PFSK-1 (cell line): ENCODE results near the gene CLN6.

Experiments used
- FOXP2 ChIP-seq: optimal IDR thresholded peaks from 2 replicates; pipeline ENCODE3; 2011; ENCODE audit warnings: borderline replicate concordance, control low read depth, inconsistent platforms; ENCODE audit not compliant: insufficient read depth; ENCODE audit errors: extremely low read length, extremely low read depth
- POLR2AphosphoS5 ChIP-seq: IDR thresholded peaks from 2 replicates; pipeline ENCODE4 v1.6.1; 2012; ENCODE audit warnings: low read depth, mild to moderate bottlenecking, control low read depth, low read length, moderate library complexity
- REST ChIP-seq, 2 experiments: IDR thresholded peaks; 2 replicates each; pipeline versions ENCODE4 v1.6.1 to v1.8.0; 2011 to 2012; ENCODE audit warnings: low read depth in 2 of 2, low read length in 2 of 2, control low read depth in 1 of 2, inconsistent platforms in 1 of 2, mild to moderate bottlenecking in 1 of 2, moderate library complexity in 1 of 2; ENCODE audit not compliant: insufficient read depth in 1 of 2
- SIN3A ChIP-seq: IDR thresholded peaks from 2 replicates; pipeline ENCODE4 v1.6.1; 2012; ENCODE audit warnings: mild to moderate bottlenecking, low read length, moderate library complexity, borderline replicate concordance; ENCODE audit not compliant: insufficient read depth
- TAF1 ChIP-seq: IDR thresholded peaks from 2 replicates; pipeline ENCODE4 v1.6.1; 2012; ENCODE audit warnings: low read length, control low read depth, borderline replicate concordance; ENCODE audit not compliant: insufficient read depth

GRCh38 chr15:68158046-68158628 is 71.4 kb downstream of the CLN6 start:
- TF ChIP-seq REST (IDR thresholded peaks at IDR 0.05; ENCODE audit: insufficient read depth in 1 of 2, low read depth in 2 of 2, low read length in 2 of 2) (no peak), TAF1 (no peak), POLR2AphosphoS5 (no peak), FOXP2 (no peak), SIN3A (no peak)
